Neural cell (in vitro differentiated cells): ENCODE measurements around the gene SYT17.

Source experiments
- CTCF ChIP-seq: fragments of 450-650 bp; IDR thresholded peaks from 2 replicates; pipeline ENCODE4 v1.5.1; 2014; ENCODE audit warnings: antibody characterized with exemption, mild to moderate bottlenecking, moderate library complexity; ENCODE audit not compliant: poor library complexity, severe bottlenecking
- EZH2 ChIP-seq: fragments of 200-600, 300-800 bp; shearing (Covaris generic), sonication (generic); IDR thresholded peaks from 2 replicates; pipeline ENCODE4 v1.6.1; 2014; ENCODE audit warnings: antibody characterized with exemption, low read length, borderline replicate concordance, mild to moderate bottlenecking; ENCODE audit not compliant: insufficient read depth, poor library complexity, severe bottlenecking
- TAF1 ChIP-seq: IDR thresholded peaks from 2 replicates; pipeline ENCODE4 v1.6.1; 2012; ENCODE audit warnings: low read depth

- TF ChIP-seq CTCF (no peak), TAF1 (no peak), EZH2 (no peak)
Measured at GRCh38 chr16:19304750-19305149, 136.7 kb downstream of the SYT17 start.
